ENCODE data around the gene TTLL6. TPM values are rescaled to one million over a fixed set of nuclear protein-coding genes. Genes with fewer than 3 reads are reported as not detected.

TTLL6 gene
- total RNA-seq, 4 donors from 2014 or later = under 0.01 to 1.1 (median 0.29) TPM; not detected in 1

DNA sequence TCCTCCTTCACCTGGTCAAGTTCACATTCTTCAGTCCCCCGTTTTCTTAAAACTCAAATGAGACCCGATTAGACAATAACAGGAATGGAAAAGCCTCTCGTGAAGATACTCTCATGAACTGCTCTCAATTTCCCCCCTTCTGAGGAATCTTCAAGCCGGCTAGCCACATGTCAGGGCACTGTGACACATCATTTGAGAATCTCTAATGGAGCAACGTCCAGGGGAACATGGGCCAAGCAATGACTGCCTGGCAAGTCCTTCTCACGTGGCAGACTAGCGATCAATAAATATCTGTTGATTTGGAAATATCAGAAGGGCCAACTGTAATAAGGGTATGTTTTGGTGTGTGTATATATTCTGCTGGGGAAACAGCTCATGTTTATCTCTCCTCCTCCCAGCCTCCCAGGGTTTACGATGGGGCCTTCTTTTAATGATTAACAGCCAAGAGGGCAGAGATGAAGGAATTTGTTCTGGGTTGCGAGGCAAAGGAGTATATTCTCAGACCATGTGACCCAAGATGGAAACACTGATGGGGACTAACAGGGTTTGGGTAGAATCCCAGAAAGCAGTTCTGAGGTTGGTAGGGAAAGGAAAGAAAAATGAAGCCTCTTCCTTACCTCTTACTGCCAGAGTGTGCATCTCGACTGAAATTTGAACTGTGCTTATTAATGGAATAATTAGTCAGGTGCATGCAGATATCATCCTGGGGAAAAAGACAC is 21.4 kb downstream of the TTLL6 start:
- Histone ChIP-seq H3K4me3 (no peak overlapping the region), H3K27ac (replicated peaks in 1 of 4) (no peak overlapping the region), H3K27me3 (peaks cover 0 to 15% (median 0%) of the 10 kb centered on the region in 4 donors), H3K36me3 (no peaks in the 10 kb centered on the region), H3K9me3 (no peaks in the 10 kb centered on the region), H3K4me1 (peaks cover 0 to 15% (median 5%) of the 10 kb centered on the region in 4 donors)
- 60% methylated on average over 10 of the region's 10 CpGs for WGBS
- intact Hi-C loops (cut with DNase I) = no loop called here
- no peak for DNase-seq (ENCODE audit: extremely low spot score)
- TF ChIP-seq EP300 (IDR thresholded peaks at IDR 0.05) (no peak), POLR2AphosphoS5 (IDR thresholded peaks at IDR 0.05) (peak in 1 of 2 donors; percentile 20)

DNA sequence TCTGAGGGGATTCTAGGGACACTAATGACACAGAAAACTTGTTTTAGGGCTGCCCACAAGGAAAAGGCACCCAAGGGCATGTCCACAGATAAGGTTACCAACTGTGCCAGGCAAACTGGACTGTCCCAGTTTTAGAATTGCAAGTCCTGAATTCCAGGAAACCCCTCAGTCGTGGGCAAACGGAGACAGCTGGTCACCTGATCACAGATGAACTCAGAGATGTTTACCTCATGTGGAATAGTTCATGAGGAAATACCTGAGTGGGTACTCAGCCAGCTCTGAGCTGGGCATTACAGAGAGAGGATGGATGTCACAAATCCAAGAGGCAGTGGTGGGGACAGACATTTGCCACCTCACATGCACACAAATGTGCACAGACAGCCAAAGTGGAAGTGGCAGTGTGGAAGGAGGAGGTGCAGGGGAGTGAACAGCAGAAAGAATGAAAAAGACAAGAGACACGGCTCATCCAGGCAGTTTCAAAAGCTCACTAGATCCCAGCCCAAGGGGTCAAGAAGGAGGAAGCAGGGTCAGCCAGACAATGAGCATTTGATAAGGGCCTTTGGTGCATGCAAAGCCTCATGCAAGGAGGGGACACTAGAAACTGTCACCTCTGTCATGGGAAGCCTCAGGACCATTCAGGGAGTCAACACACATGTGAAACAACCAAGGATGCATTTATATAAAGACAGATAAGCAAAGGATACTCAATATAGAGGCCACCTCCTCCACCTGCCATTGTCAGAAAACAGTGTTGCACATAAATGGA is 24.8 kb downstream of the TTLL6 start:
- Histone ChIP-seq H3K36me3 (no peaks in the 10 kb centered on the region), H3K27ac (replicated peaks in 1 of 4) (no peak overlapping the region), H3K4me3 (no peak overlapping the region), H3K4me1 (peaks cover 0 to 14% (median 5%) of the 10 kb centered on the region in 4 donors), H3K27me3 (peaks cover 0 to 21% (median 3%) of the 10 kb centered on the region in 4 donors), H3K9me3 (no peaks in the 10 kb centered on the region)
- DNase-seq (ENCODE audit: extremely low spot score) = no peak
- no peak for TF ChIP-seq POLR2A (IDR thresholded peaks at IDR 0.05; ENCODE audit: low read depth)
- no peak for TF ChIP-seq EP300 (IDR thresholded peaks at IDR 0.05)
- TF ChIP-seq POLR2AphosphoS5 (IDR thresholded peaks at IDR 0.05) = no peak
- TF ChIP-seq, protein P1, sequence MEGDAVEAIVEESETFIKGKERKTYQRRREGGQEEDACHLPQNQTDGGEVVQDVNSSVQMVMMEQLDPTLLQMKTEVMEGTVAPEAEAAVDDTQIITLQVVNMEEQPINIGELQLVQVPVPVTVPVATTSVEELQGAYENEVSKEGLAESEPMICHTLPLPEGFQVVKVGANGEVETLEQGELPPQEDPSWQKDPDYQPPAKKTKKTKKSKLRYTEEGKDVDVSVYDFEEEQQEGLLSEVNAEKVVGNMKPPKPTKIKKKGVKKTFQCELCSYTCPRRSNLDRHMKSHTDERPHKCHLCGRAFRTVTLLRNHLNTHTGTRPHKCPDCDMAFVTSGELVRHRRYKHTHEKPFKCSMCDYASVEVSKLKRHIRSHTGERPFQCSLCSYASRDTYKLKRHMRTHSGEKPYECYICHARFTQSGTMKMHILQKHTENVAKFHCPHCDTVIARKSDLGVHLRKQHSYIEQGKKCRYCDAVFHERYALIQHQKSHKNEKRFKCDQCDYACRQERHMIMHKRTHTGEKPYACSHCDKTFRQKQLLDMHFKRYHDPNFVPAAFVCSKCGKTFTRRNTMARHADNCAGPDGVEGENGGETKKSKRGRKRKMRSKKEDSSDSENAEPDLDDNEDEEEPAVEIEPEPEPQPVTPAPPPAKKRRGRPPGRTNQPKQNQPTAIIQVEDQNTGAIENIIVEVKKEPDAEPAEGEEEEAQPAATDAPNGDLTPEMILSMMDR (IDR thresholded peaks at IDR 0.05) = no peak
- 36% methylated on average over 3 of the region's 3 CpGs for WGBS
- intact Hi-C loops (cut with DNase I) = loop anchor here (5.0 kb wide), 1 partner anchor 120 kb away; no protein-coding TSS in a partner anchor

- Histone ChIP-seq H3K9me3 (no peaks in the 10 kb centered on the region), H3K27me3 (peaks cover 0 to 24% (median 5%) of the 10 kb centered on the region in 4 donors), H3K36me3 (no peaks in the 10 kb centered on the region), H3K4me1 (peaks cover 0 to 14% (median 5%) of the 10 kb centered on the region in 4 donors), H3K4me3 (no peak overlapping the region), H3K27ac (replicated peaks in 1 of 4) (no peak overlapping the region)
- TF ChIP-seq EP300 (IDR thresholded peaks at IDR 0.05) (no peak), POLR2AphosphoS5 (IDR thresholded peaks at IDR 0.05) (peak in 1 of 2 donors; percentile 6), POLR2A (IDR thresholded peaks at IDR 0.05; ENCODE audit: low read depth) (no peak)
- TF ChIP-seq, protein P1 (IDR thresholded peaks at IDR 0.05) = peak; percentile 72 to 73 (median 73)
- DNase-seq (ENCODE audit: extremely low spot score) = peak; percentile 94
- WGBS = 47% methylated on average over 14 of the region's 14 CpGs
- intact Hi-C loops (cut with DNase I) = loop anchor here (1.0 to 5.0 kb wide), 2 partner anchors 67 to 119 kb away; no protein-coding TSS in a partner anchor
Observed at GRCh38 chr17:48791128-48792032, 25.6 kb downstream of the TTLL6 start.

DNA sequence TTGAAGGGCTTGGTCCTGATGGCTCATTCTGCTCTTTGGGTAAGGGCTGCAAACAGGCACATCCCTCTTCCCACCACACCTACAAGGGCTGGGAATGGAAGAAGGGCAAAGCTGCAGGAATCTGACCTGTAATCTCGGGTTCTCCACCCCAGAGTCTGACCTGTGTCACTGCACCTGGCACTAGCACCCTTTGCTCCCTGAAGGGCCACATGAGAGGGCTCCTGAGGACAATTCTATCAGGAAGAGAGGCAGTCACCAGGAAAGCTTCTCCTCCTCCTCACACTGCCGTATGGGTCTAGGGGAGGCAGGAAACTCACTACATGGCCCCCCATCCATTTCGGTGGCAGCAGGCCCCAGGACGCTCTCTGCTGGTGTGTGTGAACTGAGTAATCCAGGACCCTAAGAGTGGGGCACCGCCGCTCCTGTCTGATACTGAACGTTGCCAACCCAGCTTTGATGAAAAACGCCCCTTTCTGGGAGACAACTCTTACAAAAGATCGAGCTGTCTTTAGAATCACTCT is 26.4 kb downstream of the TTLL6 start:
- peaks cover 0 to 32% (median 5%) of the 10 kb centered on the region in 4 donors for H3K27me3 ChIP-seq
- H3K36me3 ChIP-seq = no peaks in the 10 kb centered on the region
- intact Hi-C loops (cut with DNase I) = loop anchor here (1.0 to 5.0 kb wide), 2 partner anchors 66 to 118 kb away; no protein-coding TSS in a partner anchor
- H3K4me1 ChIP-seq = peaks cover 0 to 9% (median 2%) of the 10 kb centered on the region in 4 donors
- no peak overlapping the region for H3K4me3 ChIP-seq
- H3K27ac ChIP-seq (replicated peaks in 1 of 4) = no peak overlapping the region
- no peaks in the 10 kb centered on the region for H3K9me3 ChIP-seq
- 21% methylated on average over 4 of the region's 9 CpGs for WGBS
- TF ChIP-seq POLR2A (IDR thresholded peaks at IDR 0.05; ENCODE audit: low read depth) (no peak), EP300 (IDR thresholded peaks at IDR 0.05) (no peak), POLR2AphosphoS5 (IDR thresholded peaks at IDR 0.05) (no peak)
- DNase-seq (ENCODE audit: extremely low spot score) = no peak

GRCh38 chr17:48787828-48788227 is 29.2 kb downstream of the TTLL6 start:
- peaks cover 0 to 29% (median 5%) of the 10 kb centered on the region in 4 donors for H3K27me3 ChIP-seq
- peak overlapping the region in 1 of 4 donors; percentile 17 for H3K27ac ChIP-seq (replicated peaks in 1 of 4)
- H3K36me3 ChIP-seq = no peaks in the 10 kb centered on the region
- WGBS = 59% methylated on average over 7 of the region's 7 CpGs
- no peak for TF ChIP-seq EP300 (IDR thresholded peaks at IDR 0.05)
- intact Hi-C loops (cut with DNase I) = no loop called here
- H3K4me1 ChIP-seq = peaks cover 0 to 5% (median 0%) of the 10 kb centered on the region in 4 donors
- H3K9me3 ChIP-seq = no peaks in the 10 kb centered on the region
- no peak overlapping the region for H3K4me3 ChIP-seq
- no peak for DNase-seq (ENCODE audit: extremely low spot score)

All from esophagus muscularis mucosa (tissue), 4 donors.